Astrocyte of the spinal cord (primary cell): ENCODE measurements around the gene EMILIN1.

ENCODE experiments used
- DNase-seq: peaks from one replicate; pipeline ENCODE4 v3.0.0; 2011; ENCODE audit warnings: low read depth, low spot score
- H3K4me3 ChIP-seq: 2 replicates; pipeline ENCODE4 v1.5.1; 2011; ENCODE audit warnings: low read depth, mild to moderate bottlenecking, low read length, moderate library complexity
- in situ Hi-C: cut with HindIII; loops from 2 replicates; pipeline ENCODE4 v1.10.0; 2017; ENCODE audit warnings: low sequenced_read_pairs
- TF ChIP-seq, protein P1 (sequence below): IDR thresholded peaks from 2 replicates; pipeline ENCODE4 v1.5.1; 2012; ENCODE audit warnings: low read depth, mild to moderate bottlenecking, low read length, inconsistent platforms

The EMILIN1 gene

DNA sequence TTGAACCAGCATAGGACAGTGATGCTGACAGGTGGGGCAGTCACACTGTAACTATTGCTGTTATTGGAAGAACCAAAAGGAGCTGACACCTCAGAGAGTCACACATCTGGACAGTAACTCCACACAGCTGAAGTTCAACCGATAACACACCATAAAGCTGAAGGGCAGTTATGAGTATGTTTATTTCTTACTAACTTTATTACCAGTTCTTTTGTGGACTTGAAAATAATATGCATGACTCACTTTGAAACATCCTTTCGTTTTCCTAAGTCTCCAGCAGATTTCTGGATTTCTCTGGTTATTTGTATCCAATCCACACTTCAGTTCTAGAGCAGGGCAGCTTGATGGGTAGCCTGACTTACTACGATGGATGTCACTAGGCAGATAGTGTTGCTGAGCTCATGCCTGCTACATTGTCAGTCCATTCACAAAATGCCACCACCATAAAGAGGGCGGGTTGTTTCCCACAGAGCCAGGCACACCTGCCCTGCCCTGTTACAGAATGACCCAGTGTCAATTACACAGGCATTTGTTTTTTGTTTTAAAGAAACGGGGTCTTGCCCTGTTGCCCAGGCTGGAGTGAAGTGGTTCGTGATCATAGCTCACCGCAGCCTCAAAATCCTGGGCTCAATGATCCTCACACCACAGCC is 35.3 kb upstream of the EMILIN1 start:
- TF ChIP-seq, protein P1, sequence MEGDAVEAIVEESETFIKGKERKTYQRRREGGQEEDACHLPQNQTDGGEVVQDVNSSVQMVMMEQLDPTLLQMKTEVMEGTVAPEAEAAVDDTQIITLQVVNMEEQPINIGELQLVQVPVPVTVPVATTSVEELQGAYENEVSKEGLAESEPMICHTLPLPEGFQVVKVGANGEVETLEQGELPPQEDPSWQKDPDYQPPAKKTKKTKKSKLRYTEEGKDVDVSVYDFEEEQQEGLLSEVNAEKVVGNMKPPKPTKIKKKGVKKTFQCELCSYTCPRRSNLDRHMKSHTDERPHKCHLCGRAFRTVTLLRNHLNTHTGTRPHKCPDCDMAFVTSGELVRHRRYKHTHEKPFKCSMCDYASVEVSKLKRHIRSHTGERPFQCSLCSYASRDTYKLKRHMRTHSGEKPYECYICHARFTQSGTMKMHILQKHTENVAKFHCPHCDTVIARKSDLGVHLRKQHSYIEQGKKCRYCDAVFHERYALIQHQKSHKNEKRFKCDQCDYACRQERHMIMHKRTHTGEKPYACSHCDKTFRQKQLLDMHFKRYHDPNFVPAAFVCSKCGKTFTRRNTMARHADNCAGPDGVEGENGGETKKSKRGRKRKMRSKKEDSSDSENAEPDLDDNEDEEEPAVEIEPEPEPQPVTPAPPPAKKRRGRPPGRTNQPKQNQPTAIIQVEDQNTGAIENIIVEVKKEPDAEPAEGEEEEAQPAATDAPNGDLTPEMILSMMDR = no peak

DNA sequence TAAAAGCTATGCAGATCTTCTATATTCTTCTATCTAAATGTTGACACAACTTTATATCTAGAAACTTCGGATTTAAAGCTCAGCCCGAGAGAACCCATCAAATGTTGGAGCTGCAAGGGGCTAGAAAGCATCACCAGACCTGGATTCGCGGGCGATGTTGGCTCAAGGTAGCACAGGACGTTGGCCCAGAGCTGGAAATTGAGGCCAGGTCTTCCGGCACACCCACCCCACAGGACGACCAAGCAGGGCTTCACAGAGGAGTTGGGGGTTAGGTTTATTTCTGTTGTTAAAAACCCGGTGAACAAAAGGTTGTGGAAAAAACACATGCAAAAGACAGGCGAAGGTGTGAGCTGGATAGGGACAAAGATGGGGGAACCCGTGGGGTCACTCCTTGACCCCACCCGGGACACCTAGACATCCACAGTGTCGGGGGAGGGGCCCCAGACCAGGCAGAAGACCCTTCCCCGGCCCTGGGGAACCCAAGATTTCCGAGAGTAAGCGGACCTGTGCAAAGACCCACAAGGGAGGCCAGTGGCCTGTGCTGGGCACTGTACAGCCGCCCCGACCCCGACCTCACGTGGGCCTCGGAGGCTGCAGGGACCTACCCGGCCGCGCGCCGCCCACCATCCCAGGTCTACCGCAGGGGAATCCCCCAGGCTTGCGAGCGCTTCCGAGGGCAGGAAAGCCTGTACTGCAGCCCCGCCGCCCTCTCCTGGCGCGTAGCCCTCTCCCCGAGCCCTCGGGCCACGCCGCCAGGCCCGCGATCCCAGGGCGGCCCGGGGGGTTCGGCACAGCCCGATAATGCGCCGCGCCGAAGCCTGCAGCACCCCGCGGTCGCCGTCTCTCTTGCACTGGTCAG is 28.8 kb upstream of the EMILIN1 start:
- peak overlapping the region; percentile 91 for H3K4me3 ChIP-seq
- TF ChIP-seq, protein P1 = no peak
- DNase-seq = no peak
- in situ Hi-C loops = no loop called here

More for the DNA sequence above, 35.3 kb upstream of the EMILIN1 start:
- no peak overlapping the region for H3K4me3 ChIP-seq
- in situ Hi-C loops = no loop called here
- DNase-seq = no peak

DNA sequence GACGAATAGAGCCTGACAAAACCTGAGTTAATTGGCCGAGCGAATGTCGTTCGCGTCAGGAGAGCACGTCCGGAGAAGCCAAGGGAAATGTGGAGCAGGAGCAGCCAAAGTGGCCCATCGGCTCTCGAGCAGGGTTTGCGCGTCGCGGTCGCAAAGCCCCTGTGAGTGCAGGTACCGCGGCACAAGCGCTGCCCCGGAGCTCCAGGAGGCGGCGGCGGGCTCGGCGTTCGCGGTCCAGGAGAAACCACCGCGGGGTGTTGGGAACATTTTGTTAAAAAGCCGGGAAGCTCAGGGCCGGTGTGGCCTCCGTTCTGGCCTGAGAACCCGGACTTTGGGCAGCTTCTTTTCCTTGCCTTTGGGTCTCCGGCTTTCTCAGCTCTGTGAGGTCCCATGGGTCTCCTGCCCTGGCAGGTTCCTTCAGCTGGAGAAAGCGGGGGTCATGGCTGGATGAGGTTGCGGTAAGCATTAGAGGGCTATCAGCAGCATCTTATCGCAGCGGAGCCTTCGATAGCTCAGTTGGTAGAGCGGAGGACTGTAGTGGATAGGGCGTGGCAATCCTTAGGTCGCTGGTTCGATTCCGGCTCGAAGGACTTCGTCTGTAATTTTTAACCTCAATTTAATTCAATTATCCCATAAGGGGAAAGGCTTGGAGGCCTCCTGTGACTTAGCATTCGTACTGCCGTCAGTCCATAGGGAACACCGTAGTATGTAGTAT is 28.0 kb upstream of the EMILIN1 start:
- TF ChIP-seq, protein P1 = peak; percentile 38
- in situ Hi-C loops = no loop called here
- H3K4me3 ChIP-seq = peak overlapping the region; percentile 91
- DNase-seq = peak; percentile 96

DNA sequence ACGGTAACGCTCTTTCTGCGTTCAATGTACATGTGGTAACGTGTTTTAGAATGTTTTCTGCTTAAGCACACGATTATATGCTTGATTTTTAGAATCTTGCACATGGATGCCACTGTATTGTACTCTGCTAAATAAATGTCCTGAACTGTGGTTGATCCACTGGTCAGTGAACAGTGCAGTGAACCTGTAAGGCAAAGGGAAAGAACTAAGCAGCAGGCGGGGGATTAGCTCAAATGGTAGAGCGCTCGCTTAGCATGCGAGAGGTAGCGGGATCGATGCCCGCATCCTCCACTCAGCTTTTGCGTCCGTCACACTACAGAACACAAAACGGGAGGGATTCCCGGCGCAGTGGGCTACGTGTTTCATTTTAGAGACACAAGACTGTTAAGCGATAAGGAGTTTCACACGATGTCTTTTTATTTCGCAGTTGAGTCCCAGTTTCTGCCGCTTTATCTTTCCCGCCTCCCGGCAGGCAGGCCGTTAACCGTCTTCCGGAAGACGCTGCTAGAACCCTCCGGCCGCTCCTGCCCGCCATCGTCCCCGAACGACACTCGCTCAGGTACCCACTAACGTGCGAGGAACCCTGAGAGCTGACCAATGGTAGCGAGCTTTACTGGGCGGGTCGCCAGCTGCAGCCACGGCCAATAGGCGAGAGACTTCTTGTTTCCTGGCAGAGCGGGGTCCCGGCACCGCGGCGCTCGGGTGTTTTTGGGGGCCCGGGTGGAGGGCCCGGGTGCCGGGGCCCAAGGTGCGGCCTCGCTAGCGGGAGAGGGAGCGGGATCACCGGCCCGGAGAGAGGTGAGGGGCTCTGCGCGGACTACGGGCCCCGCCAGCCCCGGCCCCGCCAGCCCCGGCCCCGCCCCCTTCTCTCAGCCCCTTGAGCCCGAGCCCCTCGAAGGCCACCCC is 27.2 kb upstream of the EMILIN1 start, which contains the start of gene AGBL5:
AGBL5 (plus strand) TSS at position 673 of the 906 bp plus-strand sequence. CDS start 1,291 bp downstream, outside the sequence.
- TF ChIP-seq, protein P1 = no peak
- peak within 1 kb of the TSS; percentile 91 for H3K4me3 ChIP-seq
- peak; percentile 94 for DNase-seq
- in situ Hi-C loops = no loop called here

DNA sequence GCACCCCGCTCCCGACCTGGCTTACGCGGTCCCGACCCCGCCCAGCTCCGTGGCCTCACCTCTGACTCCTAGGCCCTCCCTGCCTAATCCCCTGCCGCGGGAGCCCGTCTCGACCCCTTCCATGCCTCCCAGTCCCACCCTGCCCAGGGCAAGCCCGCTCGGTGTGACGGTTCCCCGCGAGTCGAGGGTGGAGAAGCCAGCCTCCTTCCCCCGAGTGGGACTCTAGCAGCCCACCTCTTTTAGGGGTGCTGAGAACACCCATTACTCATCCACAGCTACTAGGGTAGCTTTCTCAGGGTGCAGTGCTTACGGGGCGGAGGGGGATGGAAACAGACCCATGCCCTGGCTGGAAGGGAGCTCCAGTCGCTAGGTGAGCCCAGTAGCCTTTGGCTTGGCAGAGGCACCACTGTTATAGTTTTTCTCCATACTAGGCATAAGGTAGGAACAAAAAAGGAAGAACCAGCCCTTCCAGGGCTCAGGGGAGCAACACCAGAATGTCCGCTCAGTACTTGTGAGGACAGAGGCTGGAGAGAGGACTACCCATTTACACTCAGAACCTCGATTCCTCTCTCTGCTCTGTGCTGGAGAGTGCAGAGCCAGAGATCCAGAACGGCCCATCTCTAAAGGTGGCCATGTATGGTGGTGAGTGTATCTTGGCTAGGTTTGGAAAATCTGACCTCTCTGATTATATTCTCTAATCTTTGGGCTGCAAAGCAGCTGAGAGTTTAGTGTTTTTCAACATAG is 26.3 kb upstream of the EMILIN1 start:
- DNase-seq = no peak
- peak overlapping the region; percentile 91 for H3K4me3 ChIP-seq
- in situ Hi-C loops = no loop called here
- TF ChIP-seq, protein P1 = no peak
